ENCODE data around the gene KRTAP12-2.

GRCh38 chr21:44709426-44710293, 42.9 kb upstream of the KRTAP12-2 start:
- no peak for TF ChIP-seq CTCF (IDR thresholded peaks at IDR 0.05 in 4 of 5, conservative IDR thresholded peaks at IDR 0.05 in 1 of 5)
- TF ChIP-seq POLR2A (IDR thresholded peaks at IDR 0.05): no peak
